Measurements from ENCODE around the gene PGRMC1.

DNA sequence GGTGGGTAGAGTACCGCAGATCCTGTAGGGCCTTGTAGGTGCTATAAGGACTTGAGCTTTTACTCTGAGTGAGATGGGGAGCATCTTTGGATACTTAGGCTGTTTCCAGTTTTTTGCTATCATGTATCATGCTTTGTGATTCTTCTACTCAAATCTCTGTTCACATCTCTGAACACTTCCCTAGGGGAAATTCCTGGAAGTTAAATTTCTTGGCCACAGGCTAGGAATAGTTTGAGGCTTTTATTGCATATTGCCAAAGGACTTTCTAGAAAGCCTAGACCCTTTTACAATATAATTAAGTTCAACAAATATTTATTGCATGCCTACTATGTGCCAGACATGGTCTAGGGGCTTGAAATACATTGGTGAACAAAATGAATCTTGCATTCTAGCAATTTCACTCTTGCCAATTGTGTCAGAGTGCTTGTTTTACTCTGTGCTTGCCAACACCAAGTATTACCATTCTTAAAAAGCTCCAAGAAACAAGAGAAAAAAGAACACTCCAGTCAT, 4.1 kb upstream of the PGRMC1 start:
- TF ChIP-seq, protein P1, sequence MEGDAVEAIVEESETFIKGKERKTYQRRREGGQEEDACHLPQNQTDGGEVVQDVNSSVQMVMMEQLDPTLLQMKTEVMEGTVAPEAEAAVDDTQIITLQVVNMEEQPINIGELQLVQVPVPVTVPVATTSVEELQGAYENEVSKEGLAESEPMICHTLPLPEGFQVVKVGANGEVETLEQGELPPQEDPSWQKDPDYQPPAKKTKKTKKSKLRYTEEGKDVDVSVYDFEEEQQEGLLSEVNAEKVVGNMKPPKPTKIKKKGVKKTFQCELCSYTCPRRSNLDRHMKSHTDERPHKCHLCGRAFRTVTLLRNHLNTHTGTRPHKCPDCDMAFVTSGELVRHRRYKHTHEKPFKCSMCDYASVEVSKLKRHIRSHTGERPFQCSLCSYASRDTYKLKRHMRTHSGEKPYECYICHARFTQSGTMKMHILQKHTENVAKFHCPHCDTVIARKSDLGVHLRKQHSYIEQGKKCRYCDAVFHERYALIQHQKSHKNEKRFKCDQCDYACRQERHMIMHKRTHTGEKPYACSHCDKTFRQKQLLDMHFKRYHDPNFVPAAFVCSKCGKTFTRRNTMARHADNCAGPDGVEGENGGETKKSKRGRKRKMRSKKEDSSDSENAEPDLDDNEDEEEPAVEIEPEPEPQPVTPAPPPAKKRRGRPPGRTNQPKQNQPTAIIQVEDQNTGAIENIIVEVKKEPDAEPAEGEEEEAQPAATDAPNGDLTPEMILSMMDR (IDR thresholded peaks at IDR 0.05): no peak
- TF ChIP-seq ZFX (IDR thresholded peaks at IDR 0.05; ENCODE audit: borderline replicate concordance): no peak

All from 22Rv1 (cell line).